Stimulated activated CD8-positive, alpha-beta memory T cell treated with anti-CD3 and anti-CD28 coated beads, Interleukin-15, amount 100 ng/mL, for 24 hours (primary cell): Measurements from ENCODE around the gene OR51S1.
"Not testable (repeated sequence)": the region's sequence is repeated elsewhere in the genome, so short reads cannot be mapped to it uniquely, and the experiment has no call there.

Experiments
- DNase-seq: peaks from one replicate; pipeline ENCODE4 v3.0.0-alpha.2; 2020; ENCODE audit warnings: low read depth

OR51S1 gene

GRCh38 chr11:4804280-4804679, 44.7 kb downstream of the OR51S1 start, which contains the start of gene OR52R1:
Gene OR52R1 (minus strand): TSS chr11:4804380. CDS start chr11:4804380, 0 bp downstream.
- DNase-seq: no peak

- DNase-seq: not testable (repeated sequence)
Measured at GRCh38 chr11:4801316-4801715, 47.7 kb downstream of the OR51S1 start.

- no peak for DNase-seq
Measured at GRCh38 chr11:4798427-4799183, 50.4 kb downstream of the OR51S1 start.
